HG03520 (cell line): ENCODE measurements around the gene AGT.
"Not testable (repeated sequence)": the region's sequence is repeated elsewhere in the genome, so short reads cannot be mapped to it uniquely, and the experiment has no call there.

Source experiments
- ATAC-seq: cut with Tn5 transposase; IDR thresholded peaks from one replicate; pipeline ENCODE4 v1.9.1; 2021; ENCODE audit warnings: mild to moderate bottlenecking, moderate library complexity; ENCODE audit not compliant: unreplicated experiment

AGT gene

GRCh38 chr1:230708631-230709580 lies 5.0 kb downstream of the AGT start:
- ATAC-seq, result no peak

GRCh38 chr1:230707732-230708630 lies 5.9 kb downstream of the AGT start:
- ATAC-seq, result no peak

GRCh38 chr1:230706887-230707731 lies 6.8 kb downstream of the AGT start:
- ATAC-seq, result no peak

- no peak for ATAC-seq
Observed at GRCh38 chr1:230706020-230706699, 7.8 kb downstream of the AGT start.

GRCh38 chr1:230705289-230706019 lies 8.5 kb downstream of the AGT start:
- no peak for ATAC-seq

- ATAC-seq, result no peak
Observed at GRCh38 chr1:230704830-230705229, 9.1 kb downstream of the AGT start.

GRCh38 chr1:230703679-230704385 lies 10.1 kb downstream of the AGT start:
- ATAC-seq, result no peak

- no peak for ATAC-seq
Observed at GRCh38 chr1:230702934-230703678, 10.8 kb downstream of the AGT start.

GRCh38 chr1:230701895-230702768 lies 11.8 kb downstream of the AGT start:
- no peak for ATAC-seq

- ATAC-seq, result no peak
Observed at GRCh38 chr1:230701434-230701833, 12.5 kb downstream of the AGT start.

- no peak for ATAC-seq
Observed at GRCh38 chr1:230700132-230700531, 13.8 kb downstream of the AGT start.

- no peak for ATAC-seq
Observed at GRCh38 chr1:230699716-230700115, 14.2 kb downstream of the AGT start.

- ATAC-seq, result not testable (repeated sequence)
Observed at GRCh38 chr1:230698964-230699363, 15.0 kb downstream of the AGT start.

GRCh38 chr1:230698130-230698529 lies 15.8 kb downstream of the AGT start:
- no peak for ATAC-seq

GRCh38 chr1:230696722-230697437 lies 17.0 kb downstream of the AGT start:
- ATAC-seq, result no peak

- no peak for ATAC-seq
Observed at GRCh38 chr1:230696218-230696617, 17.7 kb downstream of the AGT start.

GRCh38 chr1:230694991-230695390 lies 18.9 kb downstream of the AGT start:
- no peak for ATAC-seq
